HCT116 (cell line): ENCODE results near the gene RHBDD2. TPM values are rescaled to one million over a fixed set of nuclear protein-coding genes. Genes with fewer than 3 reads are reported as not detected.
"Not testable (repeated sequence)": the region's sequence is repeated elsewhere in the genome, so short reads cannot be mapped to it uniquely, and the experiment has no call there.

Experiments used
- ATAC-seq: fragments of 200-7000 bp; cut with Tn5 transposase; 2 replicates; pipeline ENCODE4 v1.9.1; 2020; ENCODE audit warnings: mild to moderate bottlenecking, moderate library complexity
- BruUV-seq: library from RNA; stranded (reverse); fragments of 400-500 nt; replicated peaks from 2 replicates; lab custom pipeline; 2021; lab: Mats Ljungman, UMichigan
- CTCF ChIA-PET: fragments of 300-600 bp; sonication (Branson Sonifier 250); formaldehyde crosslinking; loops from one replicate; lab custom pipeline; 2021; ENCODE audit warnings: antibody characterized with exemption; lab: Charles Lee
- POLR2A ChIA-PET: fragments of 300-600, 350-600 bp; sonication (Branson Sonifier 250); formaldehyde crosslinking; loops from one replicate; lab custom pipeline; 2021; ENCODE audit warnings: antibody characterized with exemption; lab: Charles Lee
- RAD21 ChIA-PET, 2 experiments: fragments of 300-600 bp; sonication (Branson Sonifier 250); formaldehyde crosslinking; loops; one replicate each; lab custom pipeline; 2023; ENCODE audit warnings: low total read pairs in 2 of 2; ENCODE audit not compliant: uncharacterized antibody in 2 of 2, unreplicated experiment in 2 of 2, low non-redundant PET in 1 of 2; lab: Charles Lee
- DNase-seq: peaks from one replicate; pipeline ENCODE4 v3.0.0-alpha.2; 2010; ENCODE audit warnings: low read depth, low spot score
- H2AFZ ChIP-seq: fragments of 200-600 bp; shearing (Covaris generic), sonication (generic); 2 replicates; pipeline ENCODE4 v1.6.1; 2017; ENCODE audit warnings: low read depth, mixed run types, mixed read lengths, antibody characterized with exemption, low read length; ENCODE audit not compliant: poor library complexity, severe bottlenecking
- H3K27ac ChIP-seq: 2 replicates; pipeline ENCODE4 v1.5.1; 2012; ENCODE audit warnings: low read depth, low read length
- H3K27me3 ChIP-seq: fragments of 200-600 bp; sonication (generic); 2 replicates; pipeline ENCODE4 v1.6.1; 2016; ENCODE audit warnings: mixed run types, low read length, mixed read lengths; ENCODE audit not compliant: insufficient read depth
- H3K36me3 ChIP-seq, 2 experiments: fragments of 200-500 bp in 1 of 2; fragments of 200-600 bp in 1 of 2; sonication (Bioruptor generic) in 1 of 2; sonication (generic) in 1 of 2; 2 replicates each; pipeline versions ENCODE4 v1.5.1 to v1.6.1; 2014 to 2016; ENCODE audit warnings: low read length in 2 of 2, inconsistent platforms in 1 of 2, mixed read lengths in 1 of 2, mixed run types in 1 of 2; ENCODE audit not compliant: insufficient read depth in 2 of 2, control insufficient read depth in 1 of 2
- H3K4me1 ChIP-seq, 2 experiments: fragments of 200-600 bp in 1 of 2; sonication (generic) in 1 of 2; 2 replicates each; pipeline versions ENCODE4 v1.5.1 to v1.6.1; 2012 to 2017; ENCODE audit warnings: low read length in 2 of 2, inconsistent platforms in 1 of 2, mild to moderate bottlenecking in 1 of 2, mixed read lengths in 1 of 2, mixed run types in 1 of 2, moderate library complexity in 1 of 2; ENCODE audit not compliant: insufficient read depth in 2 of 2, control insufficient read depth in 1 of 2
- H3K4me2 ChIP-seq: fragments of 200-600 bp; sonication (generic); 2 replicates; pipeline ENCODE4 v1.6.1; 2017; ENCODE audit warnings: mixed run types, low read length, mixed read lengths
- H3K4me3 ChIP-seq, 2 experiments: fragments of 200-600 bp in 1 of 2; sonication (generic) in 1 of 2; replicated peaks in 1 of 2; 2 replicates each; pipeline ENCODE4 v1.5.1; 2011 to 2016; ENCODE audit warnings: low read length in 2 of 2, control low read depth in 1 of 2, low read depth in 1 of 2, mild to moderate bottlenecking in 1 of 2, mixed read lengths in 1 of 2, mixed run types in 1 of 2
- H3K79me2 ChIP-seq: fragments of 200-600 bp; sonication (generic); 2 replicates; pipeline ENCODE4 v1.6.1; 2017; ENCODE audit warnings: mild to moderate bottlenecking, mixed run types, low read length, moderate library complexity, mixed read lengths; ENCODE audit not compliant: insufficient read depth
- H3K9ac ChIP-seq: fragments of 200-600 bp; sonication (generic); 2 replicates; pipeline ENCODE4 v1.6.1; 2016; ENCODE audit warnings: low read length, mixed read lengths
- H3K9me2 ChIP-seq: fragments of 200-600 bp; sonication (generic), shearing (Covaris generic); 2 replicates; pipeline ENCODE4 v1.6.1; 2017; ENCODE audit warnings: mixed run types, mild to moderate bottlenecking, moderate library complexity; ENCODE audit not compliant: insufficient read depth
- H3K9me3 ChIP-seq, 2 experiments: fragments of 200-500 bp in 1 of 2; fragments of 200-600 bp in 1 of 2; sonication (Bioruptor generic) in 1 of 2; sonication (generic) in 1 of 2; 2 replicates each; pipeline ENCODE4 v1.6.1; 2014 to 2017; ENCODE audit warnings: low read length in 2 of 2, mixed read lengths in 2 of 2, inconsistent platforms in 1 of 2, low read depth in 1 of 2, mild to moderate bottlenecking in 1 of 2, mixed run types in 1 of 2, moderate library complexity in 1 of 2; ENCODE audit not compliant: control insufficient read depth in 1 of 2, insufficient read depth in 1 of 2
- H4K20me1 ChIP-seq: fragments of 200-600 bp; sonication (generic), shearing (Covaris generic); 2 replicates; pipeline ENCODE4 v1.6.1; 2017; ENCODE audit warnings: mixed run types, mild to moderate bottlenecking, moderate library complexity; ENCODE audit not compliant: insufficient read depth
- CBX3 ChIP-seq: IDR thresholded peaks from 2 replicates; pipeline ENCODE4 v1.6.1; 2012; ENCODE audit warnings: low read depth
- CEBPB ChIP-seq: IDR thresholded peaks from 2 replicates; pipeline ENCODE4 v1.6.1; 2012; ENCODE audit warnings: low read depth
- ELF1 ChIP-seq: IDR thresholded peaks from 2 replicates; pipeline ENCODE4 v1.6.1; 2012; ENCODE audit warnings: low read depth, borderline replicate concordance
- EZH2phosphoT487 ChIP-seq: fragments of 200-600 bp; IDR thresholded peaks from 2 replicates; pipeline ENCODE4 v1.6.1; 2018; ENCODE audit warnings: antibody characterized with exemption, borderline replicate concordance
- POLR2A ChIP-seq: IDR thresholded peaks from 2 replicates; pipeline ENCODE4 v1.7.0; 2011; ENCODE audit warnings: borderline replicate concordance; ENCODE audit not compliant: insufficient read depth, insufficient read length; ENCODE audit errors: extremely low read depth
- POLR2AphosphoS5 ChIP-seq: IDR thresholded peaks from 2 replicates; pipeline ENCODE4 v1.6.1; 2011; ENCODE audit warnings: mild to moderate bottlenecking, low read depth, low read length, moderate library complexity
- RAD21 ChIP-seq: IDR thresholded peaks from 2 replicates; pipeline ENCODE4 v1.6.1; 2012; ENCODE audit warnings: low read depth, mild to moderate bottlenecking
- SIN3A ChIP-seq: IDR thresholded peaks from 2 replicates; pipeline ENCODE4 v1.6.1; 2012; ENCODE audit warnings: low read depth
- SRF ChIP-seq: IDR thresholded peaks from 2 replicates; pipeline ENCODE4 v1.6.1; 2012; ENCODE audit warnings: low read depth
- TCF7L2 ChIP-seq: IDR thresholded peaks from 2 replicates; pipeline ENCODE4 v1.7.0; 2011; ENCODE audit warnings: borderline replicate concordance, inconsistent platforms; ENCODE audit not compliant: insufficient read depth, insufficient read length; ENCODE audit errors: extremely low read depth
- ZFX ChIP-seq: fragments of 450-650 bp; IDR thresholded peaks from 2 replicates; pipeline ENCODE4 v1.6.1; 2017
- ZNF274 ChIP-seq: fragments of 200-500 bp; sonication (Bioruptor generic); IDR thresholded peaks from 2 replicates; pipeline ENCODE4 v1.6.1; 2014; ENCODE audit warnings: mild to moderate bottlenecking, low read depth, low read length, inconsistent platforms
- intact Hi-C: fragments of 100-400 bp; cut with micrococcal nuclease; formaldehyde crosslinking; loops from 2 replicates; pipeline ENCODE4 v1.10.0; 2022
- total RNA-seq: library from RNA; stranded (reverse); gene quantifications from one replicate; pipeline ENCODE4 v1.2.1, GENCODE V29; 2021; ENCODE audit not compliant: unreplicated experiment
- TF ChIP-seq, protein P1 (sequence below): IDR thresholded peaks from 2 replicates; pipeline ENCODE4 v1.6.1; 2012
- TF ChIP-seq, protein P2 (sequence below): IDR thresholded peaks from 2 replicates; pipeline ENCODE4 v1.6.1; 2012; ENCODE audit warnings: low read depth
- TF ChIP-seq, protein P3 (sequence below), 3 experiments: fragments of 200-600 bp in 1 of 3; sonication (generic) in 1 of 3; IDR thresholded peaks in 2 of 3; conservative IDR thresholded peaks in 1 of 3; 2 replicates each; pipeline ENCODE4 v1.5.1; 2012 to 2017; ENCODE audit warnings: low read depth in 2 of 3, low read length in 2 of 3, antibody characterized with exemption in 1 of 3, borderline replicate concordance in 1 of 3, control low read depth in 1 of 3, mild to moderate bottlenecking in 1 of 3, mixed read lengths in 1 of 3, mixed run types in 1 of 3, moderate library complexity in 1 of 3; ENCODE audit not compliant: insufficient read depth in 1 of 3
- TF ChIP-seq, protein P4 (sequence below): IDR thresholded peaks from 2 replicates; pipeline ENCODE4 v1.6.1; 2012

Gene RHBDD2
- total RNA-seq, 1 experiment from 2014 or later = 42.9 TPM

DNA sequence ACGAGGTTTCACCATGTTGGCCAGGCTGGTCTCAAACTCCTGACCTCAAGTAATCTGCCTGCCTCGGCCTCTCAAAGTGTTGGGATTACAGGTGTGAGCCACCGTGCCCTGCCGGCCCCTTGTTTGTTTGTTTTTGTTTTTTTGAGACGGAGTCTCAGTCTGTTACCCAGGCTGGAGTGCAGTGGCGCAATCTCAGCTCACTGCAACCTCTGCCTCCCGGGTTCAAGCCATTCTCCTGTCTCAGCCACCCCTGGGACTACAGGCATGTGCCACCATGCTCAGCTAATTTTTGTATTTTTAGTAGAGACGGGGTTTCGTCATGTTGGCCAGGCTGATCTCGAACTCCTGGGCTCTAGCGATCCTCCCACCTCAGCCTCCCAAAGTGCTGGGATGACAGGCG is 32.4 kb downstream of the RHBDD2 start:
- H2AFZ ChIP-seq, H3K9ac ChIP-seq, BruUV-seq, H3K27ac ChIP-seq, H3K4me2 ChIP-seq, H3K79me2 ChIP-seq, H3K4me3 ChIP-seq, DNase-seq, ATAC-seq, intact Hi-C loops, H3K36me3 ChIP-seq, CTCF ChIA-PET, H3K9me3 ChIP-seq, H3K9me2 ChIP-seq, RAD21 ChIA-PET, H4K20me1 ChIP-seq, H3K27me3 ChIP-seq: not testable (repeated sequence)
- POLR2A ChIA-PET = interaction anchor here (1.3 kb wide), 1 partner anchor 9 kb away, joined by 4 read pairs; no protein-coding TSS in a partner anchor
- peaks cover 4 to 16% of the 10 kb centered on the region in 2 experiments; a peak in 3 of 4 replicates for H3K4me1 ChIP-seq

DNA sequence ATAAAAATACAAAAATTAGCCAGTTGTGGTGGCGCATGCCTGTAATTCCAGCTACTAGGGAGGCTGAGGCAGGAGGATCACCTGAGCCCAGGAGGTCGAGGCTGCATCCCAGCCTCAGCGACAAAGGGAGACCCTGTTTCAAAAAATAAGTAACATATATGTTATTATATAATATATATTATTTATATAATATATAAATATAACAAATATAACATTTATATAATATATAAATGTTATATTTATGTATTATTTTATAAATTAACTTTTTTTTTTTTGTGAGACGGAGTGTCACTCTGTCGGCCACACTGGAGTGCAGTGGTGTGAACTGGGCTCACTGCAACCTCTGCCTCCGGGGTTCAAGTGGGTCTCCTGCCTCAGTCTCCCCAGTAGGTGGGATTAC is 34.6 kb downstream of the RHBDD2 start:
- H3K27me3 ChIP-seq = no peaks in the 10 kb centered on the region
- no peak overlapping the region for H3K27ac ChIP-seq
- TF ChIP-seq, protein P1, sequence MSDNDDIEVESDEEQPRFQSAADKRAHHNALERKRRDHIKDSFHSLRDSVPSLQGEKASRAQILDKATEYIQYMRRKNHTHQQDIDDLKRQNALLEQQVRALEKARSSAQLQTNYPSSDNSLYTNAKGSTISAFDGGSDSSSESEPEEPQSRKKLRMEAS = no peak
- TF ChIP-seq, protein P2, sequence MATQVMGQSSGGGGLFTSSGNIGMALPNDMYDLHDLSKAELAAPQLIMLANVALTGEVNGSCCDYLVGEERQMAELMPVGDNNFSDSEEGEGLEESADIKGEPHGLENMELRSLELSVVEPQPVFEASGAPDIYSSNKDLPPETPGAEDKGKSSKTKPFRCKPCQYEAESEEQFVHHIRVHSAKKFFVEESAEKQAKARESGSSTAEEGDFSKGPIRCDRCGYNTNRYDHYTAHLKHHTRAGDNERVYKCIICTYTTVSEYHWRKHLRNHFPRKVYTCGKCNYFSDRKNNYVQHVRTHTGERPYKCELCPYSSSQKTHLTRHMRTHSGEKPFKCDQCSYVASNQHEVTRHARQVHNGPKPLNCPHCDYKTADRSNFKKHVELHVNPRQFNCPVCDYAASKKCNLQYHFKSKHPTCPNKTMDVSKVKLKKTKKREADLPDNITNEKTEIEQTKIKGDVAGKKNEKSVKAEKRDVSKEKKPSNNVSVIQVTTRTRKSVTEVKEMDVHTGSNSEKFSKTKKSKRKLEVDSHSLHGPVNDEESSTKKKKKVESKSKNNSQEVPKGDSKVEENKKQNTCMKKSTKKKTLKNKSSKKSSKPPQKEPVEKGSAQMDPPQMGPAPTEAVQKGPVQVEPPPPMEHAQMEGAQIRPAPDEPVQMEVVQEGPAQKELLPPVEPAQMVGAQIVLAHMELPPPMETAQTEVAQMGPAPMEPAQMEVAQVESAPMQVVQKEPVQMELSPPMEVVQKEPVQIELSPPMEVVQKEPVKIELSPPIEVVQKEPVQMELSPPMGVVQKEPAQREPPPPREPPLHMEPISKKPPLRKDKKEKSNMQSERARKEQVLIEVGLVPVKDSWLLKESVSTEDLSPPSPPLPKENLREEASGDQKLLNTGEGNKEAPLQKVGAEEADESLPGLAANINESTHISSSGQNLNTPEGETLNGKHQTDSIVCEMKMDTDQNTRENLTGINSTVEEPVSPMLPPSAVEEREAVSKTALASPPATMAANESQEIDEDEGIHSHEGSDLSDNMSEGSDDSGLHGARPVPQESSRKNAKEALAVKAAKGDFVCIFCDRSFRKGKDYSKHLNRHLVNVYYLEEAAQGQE = no peak
- TF ChIP-seq POLR2AphosphoS5 (no peak), EZH2phosphoT487 (no peak), TCF7L2 (no peak), CBX3 (no peak), ZFX (no peak), SRF (no peak), CEBPB (no peak), ZNF274 (no peak), ELF1 (no peak), SIN3A (no peak), RAD21 (no peak), POLR2A (no peak)
- TF ChIP-seq, protein P3, sequence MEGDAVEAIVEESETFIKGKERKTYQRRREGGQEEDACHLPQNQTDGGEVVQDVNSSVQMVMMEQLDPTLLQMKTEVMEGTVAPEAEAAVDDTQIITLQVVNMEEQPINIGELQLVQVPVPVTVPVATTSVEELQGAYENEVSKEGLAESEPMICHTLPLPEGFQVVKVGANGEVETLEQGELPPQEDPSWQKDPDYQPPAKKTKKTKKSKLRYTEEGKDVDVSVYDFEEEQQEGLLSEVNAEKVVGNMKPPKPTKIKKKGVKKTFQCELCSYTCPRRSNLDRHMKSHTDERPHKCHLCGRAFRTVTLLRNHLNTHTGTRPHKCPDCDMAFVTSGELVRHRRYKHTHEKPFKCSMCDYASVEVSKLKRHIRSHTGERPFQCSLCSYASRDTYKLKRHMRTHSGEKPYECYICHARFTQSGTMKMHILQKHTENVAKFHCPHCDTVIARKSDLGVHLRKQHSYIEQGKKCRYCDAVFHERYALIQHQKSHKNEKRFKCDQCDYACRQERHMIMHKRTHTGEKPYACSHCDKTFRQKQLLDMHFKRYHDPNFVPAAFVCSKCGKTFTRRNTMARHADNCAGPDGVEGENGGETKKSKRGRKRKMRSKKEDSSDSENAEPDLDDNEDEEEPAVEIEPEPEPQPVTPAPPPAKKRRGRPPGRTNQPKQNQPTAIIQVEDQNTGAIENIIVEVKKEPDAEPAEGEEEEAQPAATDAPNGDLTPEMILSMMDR (IDR thresholded peaks at IDR 0.05 in 2 of 3, conservative IDR thresholded peaks at IDR 0.05 in 1 of 3; ENCODE audit: borderline replicate concordance in 1 of 3, insufficient read depth in 1 of 3, low read depth in 2 of 3, low read length in 2 of 3) = no peak
- TF ChIP-seq, protein P4, sequence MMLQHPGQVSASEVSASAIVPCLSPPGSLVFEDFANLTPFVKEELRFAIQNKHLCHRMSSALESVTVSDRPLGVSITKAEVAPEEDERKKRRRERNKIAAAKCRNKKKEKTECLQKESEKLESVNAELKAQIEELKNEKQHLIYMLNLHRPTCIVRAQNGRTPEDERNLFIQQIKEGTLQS = no peak
- no peaks in the 10 kb centered on the region for H3K36me3 ChIP-seq
- ATAC-seq (no peak), DNase-seq (no peak)
- no peaks in the 10 kb centered on the region for H3K9me2 ChIP-seq
- H4K20me1 ChIP-seq = no peaks in the 10 kb centered on the region
- no peak overlapping the region for H2AFZ ChIP-seq
- H3K79me2 ChIP-seq = peaks cover 29% of the 10 kb centered on the region
- BruUV-seq = no TSS peak
- CTCF ChIA-PET = no interaction called here
- RAD21 ChIA-PET = no interaction called here
- intact Hi-C loops = no loop called here
- no peak overlapping the region for H3K9ac ChIP-seq
- no peak overlapping the region for H3K4me3 ChIP-seq
- H3K4me1 ChIP-seq = peaks cover 9 to 22% of the 10 kb centered on the region in 2 experiments; a peak in 3 of 4 replicates
- POLR2A ChIA-PET = no interaction called here
- H3K4me2 ChIP-seq = peak overlapping the region; percentile 95; the same call in 1 of the 2 replicates
- H3K9me3 ChIP-seq = no peaks in the 10 kb centered on the region
